Measurements from ENCODE around the gene TMEM218.

GRCh38 chr11:125123194-125123946 is 11.9 kb upstream of the TMEM218 start:
- TF ChIP-seq, protein P1, sequence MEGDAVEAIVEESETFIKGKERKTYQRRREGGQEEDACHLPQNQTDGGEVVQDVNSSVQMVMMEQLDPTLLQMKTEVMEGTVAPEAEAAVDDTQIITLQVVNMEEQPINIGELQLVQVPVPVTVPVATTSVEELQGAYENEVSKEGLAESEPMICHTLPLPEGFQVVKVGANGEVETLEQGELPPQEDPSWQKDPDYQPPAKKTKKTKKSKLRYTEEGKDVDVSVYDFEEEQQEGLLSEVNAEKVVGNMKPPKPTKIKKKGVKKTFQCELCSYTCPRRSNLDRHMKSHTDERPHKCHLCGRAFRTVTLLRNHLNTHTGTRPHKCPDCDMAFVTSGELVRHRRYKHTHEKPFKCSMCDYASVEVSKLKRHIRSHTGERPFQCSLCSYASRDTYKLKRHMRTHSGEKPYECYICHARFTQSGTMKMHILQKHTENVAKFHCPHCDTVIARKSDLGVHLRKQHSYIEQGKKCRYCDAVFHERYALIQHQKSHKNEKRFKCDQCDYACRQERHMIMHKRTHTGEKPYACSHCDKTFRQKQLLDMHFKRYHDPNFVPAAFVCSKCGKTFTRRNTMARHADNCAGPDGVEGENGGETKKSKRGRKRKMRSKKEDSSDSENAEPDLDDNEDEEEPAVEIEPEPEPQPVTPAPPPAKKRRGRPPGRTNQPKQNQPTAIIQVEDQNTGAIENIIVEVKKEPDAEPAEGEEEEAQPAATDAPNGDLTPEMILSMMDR (conservative IDR thresholded peaks at IDR 0.05): no peak
- no peak for TF ChIP-seq EZH2 (IDR thresholded peaks at IDR 0.05; ENCODE audit: low read depth)

Measured in PC-9 (cell line).